Endodermal cell (in vitro differentiated cells): ENCODE data around the gene GPLD1. TPM values are rescaled to one million over a fixed set of nuclear protein-coding genes. Genes with fewer than 3 reads are reported as not detected.

Source experiments
- DNase-seq: peaks from one replicate; pipeline ENCODE4 v3.0.0-alpha.2; 2017
- H3K27ac ChIP-seq: 2 replicates; pipeline ENCODE4 v1.5.1; 2013; ENCODE audit warnings: mild to moderate bottlenecking, low read depth, low read length, moderate library complexity
- H3K27me3 ChIP-seq: 2 replicates; pipeline ENCODE4 v1.6.1; 2013; ENCODE audit warnings: mild to moderate bottlenecking, low read length, moderate library complexity; ENCODE audit not compliant: insufficient read depth, control insufficient read depth, poor library complexity, severe bottlenecking
- H3K36me3 ChIP-seq: 2 replicates; pipeline ENCODE4 v1.7.0; 2013; ENCODE audit warnings: mild to moderate bottlenecking, low read length, moderate library complexity; ENCODE audit not compliant: control insufficient read depth, insufficient read depth
- H3K4me1 ChIP-seq: one replicate; pipeline ENCODE4 v1.7.0; 2013; ENCODE audit warnings: low read length; ENCODE audit not compliant: control insufficient read depth, insufficient read depth
- H3K4me3 ChIP-seq: 2 replicates; pipeline ENCODE4 v1.5.1; 2013; ENCODE audit warnings: mild to moderate bottlenecking, low read length, moderate library complexity
- H3K9ac ChIP-seq: 2 replicates; pipeline ENCODE4 v1.6.1; 2013; ENCODE audit warnings: mild to moderate bottlenecking, low read length, moderate library complexity; ENCODE audit not compliant: poor library complexity, severe bottlenecking; ENCODE audit errors: extremely low read depth
- H3K9me3 ChIP-seq: 2 replicates; pipeline ENCODE4 v1.6.1; 2013; ENCODE audit warnings: mild to moderate bottlenecking, low read length, moderate library complexity; ENCODE audit not compliant: control insufficient read depth
- H3K27ac Mint-ChIP-seq: 2 replicates; pipeline ENCODE4 v1.8.0; 2020; ENCODE audit warnings: mixed read lengths
- H3K27me3 Mint-ChIP-seq: 2 replicates; pipeline ENCODE4 v1.8.0; 2021; ENCODE audit warnings: mild to moderate bottlenecking, mixed read lengths; ENCODE audit not compliant: insufficient read depth
- H3K36me3 Mint-ChIP-seq: 2 replicates; pipeline ENCODE4 v1.8.0; 2020; ENCODE audit warnings: low read depth, mixed read lengths
- H3K4me1 Mint-ChIP-seq: 2 replicates; pipeline ENCODE4 v1.8.0; 2020; ENCODE audit warnings: mixed read lengths
- H3K4me3 Mint-ChIP-seq: 2 replicates; pipeline ENCODE4 v1.8.0; 2020; ENCODE audit warnings: mild to moderate bottlenecking, moderate library complexity, mixed read lengths
- H3K9me3 Mint-ChIP-seq: 2 replicates; pipeline ENCODE4 v1.8.0; 2020; ENCODE audit warnings: mild to moderate bottlenecking, mixed read lengths
- CTCF ChIP-seq: fragments of 200-600 bp; sonication (generic); conservative IDR thresholded peaks from 2 replicates; pipeline ENCODE4 v1.5.0; 2021; ENCODE audit warnings: antibody characterized with exemption, mild to moderate bottlenecking
- WGBS, 2 experiments: methylation state at CpG; one replicate each; pipeline versions ENCODE4 v1.1.5 to v1.1.7; 2013; ENCODE audit warnings: missing lambda C conversion rate in 2 of 2, mixed read lengths in 1 of 2; ENCODE audit not compliant: insufficient coverage in 1 of 2, insufficient read length in 1 of 2; 5-methylcytosine and 5-hydroxymethylcytosine counted together
- total RNA-seq, 2 donors: library from RNA; stranded (reverse); fragmentation: NEBNext Ultra II Directional in 1 of 2; extraction: Animal tissue kit (Norgen Biotek cat#: 25700) in 1 of 2; gene quantifications; 2 replicates in 1 of 2; 3 replicates in 1 of 2; pipeline ENCODE4 v1.2.1, GENCODE V29; 2021

Gene GPLD1
- total RNA-seq, 2 donors from 2014 or later = 5.3 to 7.5 TPM

- H3K9me3 Mint-ChIP-seq = peaks cover 2% of the 10 kb centered on the region
- H3K9me3 ChIP-seq = no peaks in the 10 kb centered on the region
- no peak overlapping the region for H3K27ac Mint-ChIP-seq
- H3K27ac ChIP-seq = no peak overlapping the region
- TF ChIP-seq CTCF = no peak
- H3K36me3 Mint-ChIP-seq = no peaks in the 10 kb centered on the region
- H3K4me1 Mint-ChIP-seq = no peaks in the 10 kb centered on the region
- no peaks in the 10 kb centered on the region for H3K4me1 ChIP-seq
- H3K4me3 Mint-ChIP-seq = no peak overlapping the region
- H3K27me3 Mint-ChIP-seq = no peaks in the 10 kb centered on the region
- WGBS, 2 experiments = 95% methylated on average over 1 of the region's 1 CpG; no CpG with 5 or more reads in 1 of the 2 experiments
- no peak overlapping the region for H3K4me3 ChIP-seq
- no peak overlapping the region for H3K9ac ChIP-seq
- no peaks in the 10 kb centered on the region for H3K36me3 ChIP-seq
- H3K27me3 ChIP-seq = no peaks in the 10 kb centered on the region
- DNase-seq = no peak
These were observed 107.2 kb downstream of the GPLD1 start for GRCh38 chr6:24382220-24382540.

- WGBS, 2 experiments = 98 to 100% methylated on average over 1 to 4 of the region's 4 CpGs
- H3K9me3 Mint-ChIP-seq = peaks cover 2% of the 10 kb centered on the region
- no peak overlapping the region for H3K4me3 ChIP-seq
These were observed 107.7 kb downstream of the GPLD1 start for GRCh38 chr6:24381476-24382219.

GRCh38 chr6:24378473-24379097, 110.8 kb downstream of the GPLD1 start:
- no peak overlapping the region for H3K9ac ChIP-seq
- no peak overlapping the region for H3K4me3 Mint-ChIP-seq
- no peak overlapping the region for H3K27ac ChIP-seq
- no peaks in the 10 kb centered on the region for H3K27me3 Mint-ChIP-seq
- no peak for TF ChIP-seq CTCF
- 89% methylated on average over 1 of the region's 1 CpG; no CpG with 5 or more reads in 1 of the 2 experiments for WGBS, 2 experiments
- DNase-seq = no peak
- H3K4me1 ChIP-seq = no peaks in the 10 kb centered on the region
- no peaks in the 10 kb centered on the region for H3K9me3 Mint-ChIP-seq
- no peaks in the 10 kb centered on the region for H3K9me3 ChIP-seq
- H3K4me3 ChIP-seq = no peak overlapping the region
- no peaks in the 10 kb centered on the region for H3K27me3 ChIP-seq
- no peaks in the 10 kb centered on the region for H3K36me3 Mint-ChIP-seq
- no peak overlapping the region for H3K27ac Mint-ChIP-seq
- H3K4me1 Mint-ChIP-seq = peaks cover 10% of the 10 kb centered on the region
- no peaks in the 10 kb centered on the region for H3K36me3 ChIP-seq

More at GRCh38 chr6:24381476-24382219, 107.7 kb downstream of the GPLD1 start:
- H3K27me3 Mint-ChIP-seq = no peaks in the 10 kb centered on the region
- Histone ChIP-seq H3K27me3 (no peaks in the 10 kb centered on the region), H3K4me1 (no peaks in the 10 kb centered on the region), H3K9ac (no peak overlapping the region), H3K36me3 (no peaks in the 10 kb centered on the region), H3K9me3 (no peaks in the 10 kb centered on the region), H3K27ac (no peak overlapping the region)
- peaks cover 3% of the 10 kb centered on the region for H3K4me1 Mint-ChIP-seq
- H3K27ac Mint-ChIP-seq = no peak overlapping the region
- no peak for DNase-seq
- H3K4me3 Mint-ChIP-seq = no peak overlapping the region
- no peaks in the 10 kb centered on the region for H3K36me3 Mint-ChIP-seq
- no peak for TF ChIP-seq CTCF

Other genes with a start within 250 kb of the GPLD1 start
- gene DCDC2, start 131.5 kb downstream of the GPLD1 start, total RNA-seq = 1 to 10 TPM in 1 of 2 donors, under 1 TPM in 1; 0.49 to 1.4 TPM
- 10 to 100 TPM; 45.4 to 51.8 TPM for gene MRS2, start 86.6 kb downstream of the GPLD1 start, total RNA-seq
- gene ALDH5A1, start 5.4 kb upstream of the GPLD1 start, total RNA-seq = 1 to 10 TPM; 7.1 to 9.6 TPM
- gene KIAA0319, start 156.6 kb upstream of the GPLD1 start, total RNA-seq = under 1 TPM; 0.48 to 0.75 TPM
- gene TDP2, start 177.3 kb upstream of the GPLD1 start, total RNA-seq = 10 to 100 TPM; 53.0 to 54.2 TPM
- 10 to 100 TPM; 36.2 to 43.1 TPM for gene ACOT13, start 177.5 kb upstream of the GPLD1 start, total RNA-seq
- gene C6orf62, start 229.6 kb upstream of the GPLD1 start, total RNA-seq = 100 to 1,000 TPM; 106 to 120 TPM